Peyer's patch (tissue), 4 donors: ENCODE data around the gene OAS3. TPM values are rescaled to one million over a fixed set of nuclear protein-coding genes. Genes with fewer than 3 reads are reported as not detected.

Experiments used
- DNase-seq, 3 donors: peaks; one replicate each; pipeline ENCODE4 v3.0.0-alpha.2; 2017 to 2019
- H3K27ac ChIP-seq, 4 donors: fragments of 200-600 bp; sonication (generic); one replicate each; pipeline ENCODE4 v1.5.1; 2016 to 2019
- H3K27me3 ChIP-seq, 2 donors: fragments of 200-600 bp; sonication (generic); one replicate each; pipeline ENCODE4 v1.5.1; 2019
- H3K36me3 ChIP-seq, 3 donors: fragments of 200-600 bp; sonication (generic); one replicate each; pipeline ENCODE4 v1.5.1; 2016 to 2019
- H3K4me1 ChIP-seq, 4 donors: fragments of 200-600 bp; sonication (generic); one replicate each; pipeline ENCODE4 v1.5.1; 2016 to 2019
- H3K4me3 ChIP-seq, 4 donors: fragments of 200-600 bp; sonication (generic); 1 replicate in 3 of 4; 2 replicates in 1 of 4; pipeline ENCODE4 v1.5.1; 2016 to 2019; ENCODE audit warnings: mild to moderate bottlenecking in 1 of 4
- H3K9me3 ChIP-seq, 4 donors: fragments of 200-600 bp; sonication (generic); one replicate each; pipeline ENCODE4 v1.5.1; 2016 to 2019; ENCODE audit warnings: mild to moderate bottlenecking in 1 of 4
- POLR2A ChIP-seq, 2 donors: fragments of 450-650 bp; IDR thresholded peaks; one replicate each; pipeline ENCODE4 v1.5.1; 2017; ENCODE audit warnings: antibody characterized with exemption in 2 of 2, mild to moderate bottlenecking in 2 of 2, moderate library complexity in 2 of 2
- total RNA-seq, 4 donors: library from RNA; depleted of rRNA; stranded (reverse); fragments of >200 nt; gene quantifications; one replicate each; pipeline ENCODE4 v1.1.0, GENCODE V29; 2016
- TF ChIP-seq, protein P1 (sequence below), 6 experiments: fragments of 450-650 bp in 4 of 6; fragments of 200-600 bp in 2 of 6; sonication (generic) in 1 of 6; IDR thresholded peaks; one replicate each; pipeline ENCODE4 v1.5.1; 2017 to 2019; ENCODE audit warnings: antibody characterized with exemption in 6 of 6, mild to moderate bottlenecking in 3 of 6, moderate library complexity in 1 of 6

The OAS3 gene
- total RNA-seq, 4 donors from 2014 or later = 7.1 to 53.6 (median 16.7) TPM

- TF ChIP-seq POLR2A (IDR thresholded peaks at IDR 0.05) = no peak
- TF ChIP-seq, protein P1, sequence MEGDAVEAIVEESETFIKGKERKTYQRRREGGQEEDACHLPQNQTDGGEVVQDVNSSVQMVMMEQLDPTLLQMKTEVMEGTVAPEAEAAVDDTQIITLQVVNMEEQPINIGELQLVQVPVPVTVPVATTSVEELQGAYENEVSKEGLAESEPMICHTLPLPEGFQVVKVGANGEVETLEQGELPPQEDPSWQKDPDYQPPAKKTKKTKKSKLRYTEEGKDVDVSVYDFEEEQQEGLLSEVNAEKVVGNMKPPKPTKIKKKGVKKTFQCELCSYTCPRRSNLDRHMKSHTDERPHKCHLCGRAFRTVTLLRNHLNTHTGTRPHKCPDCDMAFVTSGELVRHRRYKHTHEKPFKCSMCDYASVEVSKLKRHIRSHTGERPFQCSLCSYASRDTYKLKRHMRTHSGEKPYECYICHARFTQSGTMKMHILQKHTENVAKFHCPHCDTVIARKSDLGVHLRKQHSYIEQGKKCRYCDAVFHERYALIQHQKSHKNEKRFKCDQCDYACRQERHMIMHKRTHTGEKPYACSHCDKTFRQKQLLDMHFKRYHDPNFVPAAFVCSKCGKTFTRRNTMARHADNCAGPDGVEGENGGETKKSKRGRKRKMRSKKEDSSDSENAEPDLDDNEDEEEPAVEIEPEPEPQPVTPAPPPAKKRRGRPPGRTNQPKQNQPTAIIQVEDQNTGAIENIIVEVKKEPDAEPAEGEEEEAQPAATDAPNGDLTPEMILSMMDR (IDR thresholded peaks at IDR 0.05) = no peak
Measured at GRCh38 chr12:112944024-112944690, 5.9 kb downstream of the OAS3 start.

GRCh38 chr12:112945515-112945914 is 7.2 kb downstream of the OAS3 start:
- TF ChIP-seq, protein P1 (IDR thresholded peaks at IDR 0.05) = no peak
- no peak overlapping the region for H3K4me3 ChIP-seq
- peaks cover 0 to 44% (median 0%) of the 10 kb centered on the region in 3 donors for H3K36me3 ChIP-seq
- no peak overlapping the region for H3K27ac ChIP-seq
- peak in 1 of 3 donors; percentile 8 for DNase-seq
- H3K4me1 ChIP-seq = no peaks in the 10 kb centered on the region
- no peaks in the 10 kb centered on the region for H3K9me3 ChIP-seq
- no peaks in the 10 kb centered on the region for H3K27me3 ChIP-seq

More at GRCh38 chr12:112944024-112944690, 5.9 kb downstream of the OAS3 start:
- H3K27me3 ChIP-seq = no peaks in the 10 kb centered on the region
- peaks cover 0 to 13% (median 2%) of the 10 kb centered on the region in 4 donors for H3K4me1 ChIP-seq
- no peak for DNase-seq
- no peaks in the 10 kb centered on the region for H3K9me3 ChIP-seq
- H3K27ac ChIP-seq = no peak overlapping the region
- no peak overlapping the region for H3K4me3 ChIP-seq
- H3K36me3 ChIP-seq = peaks cover 0 to 38% (median 0%) of the 10 kb centered on the region in 3 donors

DNA sequence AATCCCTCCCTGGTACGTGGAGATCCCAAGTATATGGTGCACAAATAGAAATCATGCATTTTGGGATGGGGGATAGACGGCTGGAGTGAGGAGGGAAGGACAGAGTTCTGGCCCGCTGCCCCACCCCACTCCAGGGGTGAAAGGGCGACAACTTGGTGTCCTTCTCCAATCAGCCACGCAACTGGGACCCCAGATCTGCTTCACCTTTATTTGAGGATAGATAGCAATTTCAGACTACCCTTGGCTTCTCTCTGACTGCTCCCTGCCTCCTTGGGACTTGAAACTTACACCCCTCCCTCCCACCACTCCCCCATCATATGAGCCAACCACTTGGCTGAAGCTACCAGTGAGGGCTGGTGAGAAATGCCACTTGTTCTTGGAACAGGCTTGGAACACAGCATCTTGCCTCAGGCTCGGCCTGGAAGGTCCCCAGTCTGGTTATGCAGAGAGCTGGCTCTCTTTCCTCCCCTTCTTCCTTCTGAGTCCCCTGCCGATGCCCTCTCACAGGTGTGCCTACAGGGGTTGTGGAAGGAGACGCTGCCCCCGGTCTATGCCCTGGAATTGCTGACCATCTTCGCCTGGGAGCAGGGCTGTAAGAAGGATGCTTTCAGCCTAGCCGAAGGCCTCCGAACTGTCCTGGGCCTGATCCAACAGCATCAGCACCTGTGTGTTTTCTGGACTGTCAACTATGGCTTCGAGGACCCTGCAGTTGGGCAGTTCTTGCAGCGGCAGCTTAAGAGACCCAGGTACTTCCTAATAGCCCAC is 8.1 kb downstream of the OAS3 start:
- H3K4me3 ChIP-seq = no peak overlapping the region
- no peaks in the 10 kb centered on the region for H3K27me3 ChIP-seq
- H3K36me3 ChIP-seq = peaks cover 0 to 48% (median 0%) of the 10 kb centered on the region in 3 donors
- no peaks in the 10 kb centered on the region for H3K4me1 ChIP-seq
- TF ChIP-seq, protein P1 (IDR thresholded peaks at IDR 0.05) = no peak
- TF ChIP-seq POLR2A (IDR thresholded peaks at IDR 0.05) = no peak
- DNase-seq = peak in 1 of 3 donors; percentile 29
- no peaks in the 10 kb centered on the region for H3K9me3 ChIP-seq
- H3K27ac ChIP-seq = no peak overlapping the region

GRCh38 chr12:112947314-112947713 is 9.0 kb downstream of the OAS3 start:
- Histone ChIP-seq H3K4me1 (no peaks in the 10 kb centered on the region), H3K4me3 (no peak overlapping the region), H3K27me3 (no peaks in the 10 kb centered on the region), H3K9me3 (no peaks in the 10 kb centered on the region), H3K36me3 (peaks cover 0 to 53% (median 0%) of the 10 kb centered on the region in 3 donors), H3K27ac (no peak overlapping the region)
- DNase-seq = no peak
- TF ChIP-seq, protein P1 (IDR thresholded peaks at IDR 0.05) = no peak
- no peak for TF ChIP-seq POLR2A (IDR thresholded peaks at IDR 0.05)

GRCh38 chr12:112947761-112948160 is 9.5 kb downstream of the OAS3 start:
- DNase-seq = no peak
- no peak for TF ChIP-seq POLR2A (IDR thresholded peaks at IDR 0.05)
- TF ChIP-seq, protein P1 (IDR thresholded peaks at IDR 0.05) = no peak
- no peaks in the 10 kb centered on the region for H3K27me3 ChIP-seq
- H3K4me1 ChIP-seq = no peaks in the 10 kb centered on the region
- H3K27ac ChIP-seq = no peak overlapping the region
- H3K36me3 ChIP-seq = peaks cover 0 to 53% (median 0%) of the 10 kb centered on the region in 3 donors
- H3K9me3 ChIP-seq = no peaks in the 10 kb centered on the region
- no peak overlapping the region for H3K4me3 ChIP-seq
